PC-3 (cell line): ENCODE results near the gene ETV1.

Source experiments
- CTCF ChIP-seq: fragments of 300-600 bp; sonication (generic); conservative IDR thresholded peaks from 2 replicates; pipeline ENCODE4 v1.5.1; 2017; ENCODE audit warnings: antibody characterized with exemption, low read depth, mild to moderate bottlenecking, low read length
- EZH2 ChIP-seq: fragments of 300-600 bp; sonication (generic); IDR thresholded peaks from one replicate; pipeline ENCODE4 v1.6.1; 2017; ENCODE audit warnings: antibody characterized with exemption, mild to moderate bottlenecking, low read length; ENCODE audit not compliant: unreplicated experiment
- EZH2phosphoT487 ChIP-seq: fragments of 300-600 bp; sonication (generic); IDR thresholded peaks from 2 replicates; pipeline ENCODE4 v1.6.1; 2018; ENCODE audit warnings: mild to moderate bottlenecking, antibody characterized with exemption, low read length, borderline replicate concordance

DNA sequence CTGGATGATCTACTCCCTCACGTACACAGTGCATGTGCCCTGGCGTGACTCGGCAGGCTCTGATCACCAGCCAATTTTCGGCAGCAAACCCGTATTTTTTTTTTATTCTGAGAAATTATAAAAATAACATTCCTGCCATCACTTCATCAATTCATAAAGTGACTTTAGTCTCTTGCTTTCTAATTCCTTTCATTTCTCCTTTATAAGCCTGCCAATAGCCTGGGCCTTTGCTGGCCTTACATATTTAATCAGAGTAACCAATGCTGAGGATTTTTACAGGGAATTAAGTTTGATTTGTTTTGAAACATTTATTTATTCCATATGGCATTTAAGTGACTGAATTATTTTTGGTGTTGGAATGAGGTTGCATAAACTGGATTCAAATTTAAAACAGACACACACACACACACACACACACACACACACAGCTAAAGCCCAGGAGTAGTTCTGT, 140.8 kb downstream of the ETV1 start:
- TF ChIP-seq CTCF: no peak
- TF ChIP-seq EZH2: no peak
- no peak for TF ChIP-seq EZH2phosphoT487
